Dermis microvascular lymphatic vessel endothelial cell (primary cell): ENCODE data around the gene DNAH1. TPM values are rescaled to one million over a fixed set of nuclear protein-coding genes. Genes with fewer than 3 reads are reported as not detected.
A peak's percentile ranks its signal among the peaks of the same experiment; 100 is the strongest.

Experiments used
- DNase-seq, 2 donors: peaks; one replicate each; pipeline versions ENCODE4 v3.0.0 to v3.0.0-alpha.2; 2010; ENCODE audit warnings: low read depth in 2 of 2
- total RNA-seq: library from RNA; depleted of rRNA; stranded (reverse); fragments of >200 nt; gene quantifications from 2 replicates; pipeline ENCODE4 v1.2.1, GENCODE V29; 2014

Gene DNAH1
- total RNA-seq, 1 donor from 2014 or later = 1.0 TPM

- DNase-seq = no peak
Observed at GRCh38 chr3:52310861-52311575, 5.1 kb upstream of the DNAH1 start.

- DNase-seq = no peak
Observed at GRCh38 chr3:52311576-52312119, 4.5 kb upstream of the DNAH1 start.

- no peak for DNase-seq
Observed at GRCh38 chr3:52313188-52313773, 2.8 kb upstream of the DNAH1 start.

- DNase-seq = peak in 1 of 2 donors; percentile 69
Observed at GRCh38 chr3:52313774-52314188, 2.3 kb upstream of the DNAH1 start.

GRCh38 chr3:52314489-52314888, 1.6 kb upstream of the DNAH1 start:
- no peak for DNase-seq

- DNase-seq = no peak
Observed at GRCh38 chr3:52315006-52315405, 1.1 kb upstream of the DNAH1 start.

- DNase-seq = peak; percentile 25 to 46
Observed at GRCh38 chr3:52317208-52318000, 1.3 kb downstream of the DNAH1 start.

GRCh38 chr3:52318186-52318816, 2.2 kb downstream of the DNAH1 start:
- no peak for DNase-seq

- DNase-seq = no peak
Observed at GRCh38 chr3:52319921-52320595, 3.9 kb downstream of the DNAH1 start.

GRCh38 chr3:52321481-52321880, 5.4 kb downstream of the DNAH1 start:
- no peak for DNase-seq

- DNase-seq = no peak
Observed at GRCh38 chr3:52322466-52322865, 6.3 kb downstream of the DNAH1 start.

GRCh38 chr3:52323526-52324295, 7.6 kb downstream of the DNAH1 start:
- no peak for DNase-seq

GRCh38 chr3:52324676-52325075, 8.6 kb downstream of the DNAH1 start:
- DNase-seq = no peak

- no peak for DNase-seq
Observed at GRCh38 chr3:52325686-52326085, 9.6 kb downstream of the DNAH1 start.

GRCh38 chr3:52326976-52327375, 10.9 kb downstream of the DNAH1 start:
- DNase-seq = no peak

GRCh38 chr3:52327486-52328290, 11.6 kb downstream of the DNAH1 start:
- DNase-seq = no peak

GRCh38 chr3:52328536-52329080, 12.5 kb downstream of the DNAH1 start:
- DNase-seq = no peak

- no peak for DNase-seq
Observed at GRCh38 chr3:52330194-52330805, 14.2 kb downstream of the DNAH1 start.

GRCh38 chr3:52331091-52331490, 15.0 kb downstream of the DNAH1 start:
- DNase-seq = no peak
